NCI-H1417 (cell line): ENCODE data around the gene ATRAID.
"Not testable (repeated sequence)": the region's sequence is repeated elsewhere in the genome, so short reads cannot be mapped to it uniquely, and the experiment has no call there.

ENCODE experiments used
- DNase-seq, 3 experiments: peaks; one replicate each; lab custom pipeline; 2025; lab: John Stamatoyannopoulos, UW

ATRAID gene

GRCh38 chr2:27211943-27212625 lies at the start of gene ATRAID, which contains the start of gene SLC5A6:
Gene ATRAID, plus strand, starts transcription at chr2:27212041. Its CDS starts 328 bp downstream, at chr2:27212369.
Gene SLC5A6, minus strand, starts transcription at chr2:27212268. Its CDS starts 4,618 bp downstream, at chr2:27207650.
- peak; percentile 93 to 99 (median 98) for DNase-seq

DNA sequence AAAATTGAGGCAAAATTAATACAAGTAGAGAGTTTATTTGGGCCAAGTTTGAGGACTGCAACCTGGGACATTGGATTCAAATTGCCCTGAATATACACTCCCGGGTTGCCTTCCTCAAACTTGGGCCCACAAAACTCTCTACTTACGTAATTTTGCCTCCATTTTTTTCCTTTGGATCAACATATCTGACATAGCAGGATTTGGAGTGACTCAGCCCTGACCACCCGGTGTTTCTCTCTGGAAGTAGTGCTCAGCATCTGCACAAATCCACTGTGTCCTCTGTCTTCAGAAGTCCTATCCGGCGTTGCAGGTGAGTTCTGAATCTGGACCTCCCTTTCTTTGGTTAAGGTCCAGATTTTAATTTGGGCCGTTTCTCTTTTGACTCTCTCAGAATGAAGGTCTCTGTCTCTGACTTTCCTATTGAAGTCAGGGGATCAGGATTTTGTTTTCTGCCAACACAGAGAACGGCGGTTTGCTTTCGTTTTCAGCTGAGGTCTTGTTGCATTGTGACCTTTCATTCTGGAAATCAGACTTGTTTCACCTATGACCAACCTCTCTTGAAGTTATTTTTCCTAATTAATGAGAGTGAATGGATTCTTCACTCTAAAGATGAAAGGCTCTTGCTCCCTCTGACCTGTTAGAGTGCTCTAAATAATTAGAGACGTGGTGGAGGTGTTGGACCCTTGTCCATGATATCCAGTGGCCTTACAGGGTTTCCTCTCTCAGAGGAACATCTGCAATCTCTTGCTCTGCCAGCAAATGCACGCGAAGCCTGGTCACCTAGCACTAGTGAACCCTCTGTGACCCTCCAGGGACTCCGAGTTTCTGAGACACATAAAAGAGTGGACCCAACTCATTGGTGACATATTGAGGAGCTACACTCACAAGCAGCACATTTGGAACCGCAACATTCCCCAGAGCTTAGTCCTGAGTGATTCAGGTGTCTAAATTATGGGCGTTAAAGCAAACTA lies 49.4 kb upstream of the ATRAID start:
- DNase-seq, result no peak

DNA sequence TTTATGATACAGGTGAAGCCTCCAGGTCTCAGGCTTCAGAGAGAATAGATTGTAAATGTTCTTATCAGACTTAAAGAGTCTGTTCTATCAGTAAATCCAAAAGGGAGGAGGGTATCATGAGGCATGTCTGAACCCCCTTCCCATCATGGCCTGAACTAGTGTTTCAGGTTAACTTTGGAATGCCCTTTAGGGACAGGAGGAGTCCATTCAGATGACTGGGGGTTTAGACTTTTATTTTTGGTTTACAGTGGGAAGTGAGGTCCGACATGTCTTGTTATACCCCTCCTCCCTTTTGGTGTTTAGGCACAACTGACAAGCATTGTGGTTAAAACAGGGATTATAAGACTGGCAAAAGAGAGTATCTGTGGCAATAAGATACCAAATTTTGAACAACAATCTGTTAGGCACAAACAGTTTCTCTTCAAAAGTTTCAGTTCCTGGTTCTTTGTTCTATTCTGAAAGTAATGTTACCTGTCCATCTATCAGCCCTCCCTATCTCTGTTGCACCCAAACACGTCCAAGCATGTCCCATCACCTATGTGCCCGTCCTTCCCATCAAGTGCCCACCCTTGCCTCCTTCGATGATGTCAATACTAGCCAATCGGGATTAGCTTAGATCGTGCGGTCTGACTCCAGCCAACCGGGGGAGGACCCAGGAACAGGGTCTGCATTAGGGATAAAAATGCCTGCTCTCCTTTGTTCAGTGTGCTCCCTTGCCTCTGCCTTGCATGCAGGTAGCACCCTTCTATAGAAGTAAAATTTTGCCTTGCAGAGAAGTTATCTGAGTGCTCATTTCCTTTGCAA lies 46.7 kb upstream of the ATRAID start:
- no peak for DNase-seq

DNA sequence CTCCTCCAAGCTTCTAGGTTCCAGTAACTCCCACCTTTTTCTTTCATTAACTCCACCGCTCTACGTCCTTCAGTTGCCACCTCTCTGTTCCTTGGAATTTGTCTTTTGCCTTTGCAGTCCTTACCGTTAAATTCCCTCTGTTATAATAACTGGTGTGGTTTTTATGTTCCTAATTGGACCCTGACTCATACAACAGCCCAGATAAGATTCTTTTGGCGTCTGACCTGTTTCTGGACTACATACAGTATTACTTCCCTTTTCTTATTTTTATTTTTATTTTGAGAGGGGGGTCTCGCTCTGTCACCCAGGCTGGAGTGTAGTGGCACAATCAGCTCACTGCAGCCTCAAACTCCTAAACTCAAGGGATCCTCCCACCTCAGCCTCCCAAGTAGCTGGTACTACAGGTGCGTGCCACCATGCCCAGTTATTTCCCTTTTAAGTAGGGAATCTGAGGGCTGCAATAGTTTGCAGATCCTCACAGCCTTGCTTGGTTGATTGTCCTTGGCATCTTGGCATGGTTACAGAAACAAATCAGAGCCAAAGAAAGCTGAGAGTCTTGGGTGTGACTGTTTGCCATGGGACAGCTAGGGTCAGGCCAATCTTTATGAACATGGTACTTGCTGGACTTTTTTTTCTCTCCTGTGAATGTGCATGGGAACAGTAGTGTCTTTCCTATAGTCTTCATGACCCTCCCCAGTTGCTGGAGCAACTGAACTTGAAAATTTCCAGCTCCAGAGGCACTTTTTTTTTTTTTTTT lies 41.1 kb upstream of the ATRAID start:
- DNase-seq, result no peak

- DNase-seq, result peak in 2 of 3 experiments; percentile 13 to 44
Measured at GRCh38 chr2:27171351-27171848, 40.4 kb upstream of the ATRAID start.

GRCh38 chr2:27174638-27175037 lies 37.2 kb upstream of the ATRAID start:
- DNase-seq, result no peak

- no peak for DNase-seq
Measured at GRCh38 chr2:27175330-27175729, 36.5 kb upstream of the ATRAID start.

DNA sequence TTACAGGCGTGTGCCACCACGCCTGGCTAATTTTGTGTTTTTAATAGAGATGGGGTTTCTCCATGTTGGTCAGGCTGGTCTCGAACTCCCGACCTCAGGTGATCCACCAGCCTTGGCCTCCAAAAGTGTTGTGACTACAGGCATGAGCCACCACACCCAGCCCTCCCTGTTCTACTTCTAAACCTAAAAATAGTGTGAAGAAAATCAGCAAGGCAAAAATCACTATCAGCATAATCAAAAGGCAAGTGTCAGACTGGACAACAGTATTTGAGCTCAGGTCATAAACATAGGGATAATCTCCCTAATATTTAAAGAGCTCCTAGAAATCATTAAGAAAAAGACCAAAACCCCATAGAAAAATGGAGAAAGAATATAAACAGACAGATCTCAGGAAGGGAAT lies 36.1 kb upstream of the ATRAID start:
- not testable (repeated sequence) for DNase-seq

DNA sequence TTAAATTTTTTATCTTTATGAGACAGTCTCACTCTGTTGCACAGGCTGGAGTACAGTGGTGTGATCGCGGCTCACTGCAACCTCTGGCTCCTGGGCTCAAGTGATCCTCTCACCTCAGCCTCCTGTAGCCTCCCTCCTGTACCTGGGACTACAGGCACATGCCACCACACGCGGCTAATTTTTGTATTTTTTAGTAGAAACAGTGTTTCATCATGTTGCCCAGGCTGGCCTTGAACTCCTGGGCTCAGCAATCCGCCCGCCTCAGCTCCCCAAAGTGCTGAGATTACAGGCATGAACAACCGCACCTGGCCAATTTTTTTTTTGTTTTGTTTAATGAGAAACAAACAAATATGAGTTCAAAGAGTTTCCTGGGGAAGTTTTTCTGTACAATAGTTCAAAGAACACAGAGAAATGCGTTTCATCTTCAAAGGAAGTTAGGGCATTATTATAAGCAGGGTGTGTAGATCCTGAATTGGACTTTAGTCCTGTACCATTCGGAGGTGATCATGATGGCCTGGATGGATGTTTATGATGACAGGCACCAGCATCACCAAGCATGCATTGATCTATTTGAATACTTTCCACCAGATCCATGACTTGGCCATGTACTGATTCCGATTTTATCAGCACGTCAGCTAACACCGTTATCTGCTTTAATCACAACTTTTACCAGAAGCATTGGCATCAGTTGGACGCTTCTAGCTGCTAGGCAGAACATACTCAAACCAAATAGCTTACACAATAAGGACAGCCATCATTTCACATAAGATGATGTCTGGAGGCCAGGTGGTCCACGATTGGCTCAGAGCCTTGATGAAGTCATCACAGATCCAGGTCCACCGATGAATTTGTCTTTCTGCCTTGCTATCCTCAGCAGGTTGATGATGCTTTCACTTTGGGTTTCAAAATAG lies 34.1 kb upstream of the ATRAID start:
- DNase-seq, result no peak

GRCh38 chr2:27178469-27178868 lies 33.4 kb upstream of the ATRAID start:
- DNase-seq, result no peak

GRCh38 chr2:27179344-27180000 lies 32.4 kb upstream of the ATRAID start:
- DNase-seq, result no peak

DNA sequence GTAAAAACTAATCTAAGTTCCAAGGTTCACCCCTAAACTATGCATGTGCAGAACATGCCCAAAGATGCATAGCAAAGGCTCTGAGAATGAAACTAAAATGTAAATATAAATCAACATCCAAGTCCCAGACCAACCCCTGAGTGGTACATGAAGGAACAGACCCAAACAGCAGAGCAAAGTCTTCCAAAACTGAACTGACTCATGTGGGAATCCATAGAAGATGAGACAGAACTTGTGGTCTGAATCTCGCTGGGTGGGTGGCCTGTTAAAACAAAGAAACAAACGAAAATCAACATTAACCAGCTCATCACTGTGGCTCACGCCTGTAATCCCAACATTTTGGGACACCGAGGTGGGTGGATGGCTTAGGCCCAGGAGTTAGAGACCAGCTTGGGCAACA lies 29.5 kb upstream of the ATRAID start:
- no peak for DNase-seq

DNA sequence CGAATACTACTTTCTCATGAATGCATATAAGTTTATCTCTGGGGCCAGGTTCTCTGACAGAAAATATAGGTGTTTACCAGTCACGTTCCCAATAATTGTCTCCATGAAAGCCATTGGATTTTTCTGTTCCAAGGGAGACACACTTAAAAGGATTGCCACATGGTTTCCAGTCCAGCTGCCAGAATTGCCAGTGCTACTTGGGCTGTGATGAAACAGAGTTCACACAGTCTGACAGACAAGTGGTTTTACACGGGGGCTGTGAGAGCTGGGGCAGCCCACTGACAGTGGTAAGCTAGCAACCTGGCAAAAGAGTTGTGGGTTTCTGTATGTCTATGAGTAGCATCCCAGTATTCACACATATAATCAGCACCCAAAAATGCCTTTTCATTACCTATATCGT lies 27.7 kb upstream of the ATRAID start:
- no peak for DNase-seq

DNA sequence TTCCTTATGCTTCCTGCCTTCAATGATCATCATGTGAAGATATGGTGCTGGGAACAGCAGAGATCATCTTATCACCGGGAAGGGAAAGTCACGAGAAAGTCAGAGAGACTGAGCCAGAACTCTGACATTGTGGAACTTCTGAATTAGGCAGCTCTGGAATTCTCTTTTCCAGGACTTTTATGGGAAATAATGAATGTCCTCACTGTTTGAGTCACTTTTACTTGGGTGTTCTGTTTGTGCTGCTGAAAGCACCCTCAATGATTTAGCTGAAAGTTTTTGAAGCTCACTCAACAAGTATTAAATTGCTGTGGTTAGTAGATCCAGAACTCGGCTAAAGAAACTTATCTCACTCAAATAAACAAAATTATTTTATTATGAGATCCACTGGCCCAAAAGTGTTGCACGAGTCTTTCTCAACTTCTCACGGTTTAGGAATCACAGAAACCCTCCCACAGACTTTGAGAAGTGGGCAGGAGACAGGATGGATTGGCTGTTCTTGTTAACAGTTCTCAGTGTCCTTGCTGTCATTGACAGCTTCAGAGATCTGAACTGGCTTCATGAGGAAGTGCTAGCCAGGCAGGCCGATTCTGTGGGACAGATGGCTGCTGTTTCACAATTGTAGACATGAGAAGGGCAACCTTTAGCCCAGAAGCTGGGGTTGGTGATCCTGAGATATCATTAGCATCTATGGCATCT lies 26.4 kb upstream of the ATRAID start:
- DNase-seq, result no peak

- DNase-seq, result no peak
Measured at GRCh38 chr2:27186613-27187345, 25.1 kb upstream of the ATRAID start.

- no peak for DNase-seq
Measured at GRCh38 chr2:27189989-27190388, 21.9 kb upstream of the ATRAID start.

GRCh38 chr2:27191070-27191829 lies 20.6 kb upstream of the ATRAID start:
- DNase-seq, result peak; percentile 16 to 85 (median 61)
